Adipocyte (in vitro differentiated cells): ENCODE data around the gene ACADS.
A peak's percentile ranks its signal among the peaks of the same experiment; 100 is the strongest.

Experiments used
- DNase-seq: peaks from one replicate; pipeline ENCODE4 v3.0.0-alpha.2; 2015; ENCODE audit warnings: low read depth
- H3K27me3 ChIP-seq: replicated peaks from 2 replicates; pipeline ENCODE4 v1.7.0; 2013; ENCODE audit warnings: mild to moderate bottlenecking, low read length, moderate library complexity; ENCODE audit not compliant: control insufficient read depth, insufficient read depth
- H3K36me3 ChIP-seq: 2 replicates; pipeline ENCODE4 v1.7.0; 2013; ENCODE audit warnings: low read length, mild to moderate bottlenecking, moderate library complexity; ENCODE audit not compliant: control insufficient read depth, insufficient read depth, severe bottlenecking
- H3K4me1 ChIP-seq: 2 replicates; pipeline ENCODE4 v1.7.0; 2013; ENCODE audit warnings: mild to moderate bottlenecking, low read length, moderate library complexity; ENCODE audit not compliant: control insufficient read depth, insufficient read depth
- H3K4me3 ChIP-seq: 2 replicates; pipeline ENCODE4 v1.7.0; 2013; ENCODE audit warnings: mild to moderate bottlenecking, low read length, moderate library complexity
- H3K9ac ChIP-seq: 2 replicates; pipeline ENCODE4 v1.7.0; 2013; ENCODE audit warnings: mild to moderate bottlenecking, low read length, moderate library complexity
- H3K9me3 ChIP-seq: 2 replicates; pipeline ENCODE4 v1.7.0; 2013; ENCODE audit warnings: mild to moderate bottlenecking, low read length, moderate library complexity; ENCODE audit not compliant: control insufficient read depth

The ACADS gene

DNA sequence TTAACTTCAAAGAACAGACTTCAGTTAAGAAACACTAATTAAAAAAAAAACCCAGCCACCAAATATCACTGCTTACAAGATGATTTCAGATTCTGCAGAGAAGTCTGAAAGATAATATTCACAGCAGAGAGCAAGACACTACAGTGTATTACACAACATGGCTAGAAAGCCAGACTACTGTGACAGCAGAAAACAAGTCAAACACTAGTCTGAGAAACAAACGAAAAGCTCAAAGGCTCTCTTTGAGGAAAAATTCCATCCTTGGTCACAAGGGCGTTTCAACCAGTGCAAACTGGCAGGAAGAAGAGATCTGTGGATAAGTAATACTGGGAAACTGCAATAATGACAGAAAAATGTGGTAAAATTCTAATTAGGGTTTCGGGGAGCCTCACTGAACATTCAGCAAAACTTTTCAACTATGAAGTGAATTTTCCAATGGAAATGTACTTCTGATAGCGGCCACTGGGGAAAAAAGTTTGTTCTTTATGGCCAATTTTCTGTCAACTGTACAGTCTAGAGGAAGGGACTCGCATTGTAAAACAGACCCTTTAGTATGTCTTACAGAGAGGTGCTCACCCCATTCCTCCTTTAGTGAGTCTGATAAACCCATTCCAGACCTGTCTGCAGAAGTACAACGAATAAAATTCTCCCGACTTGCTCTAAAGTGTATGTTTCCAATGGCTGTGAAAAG is 50.4 kb downstream of the ACADS start:
- Histone ChIP-seq H3K36me3 (peaks cover 14% of the 10 kb centered on the region), H3K9ac (no peak overlapping the region), H3K9me3 (no peaks in the 10 kb centered on the region), H3K4me3 (no peak overlapping the region), H3K27me3 (no peaks in the 10 kb centered on the region), H3K4me1 (peaks cover 9% of the 10 kb centered on the region)
- DNase-seq, result peak; percentile 28

DNA sequence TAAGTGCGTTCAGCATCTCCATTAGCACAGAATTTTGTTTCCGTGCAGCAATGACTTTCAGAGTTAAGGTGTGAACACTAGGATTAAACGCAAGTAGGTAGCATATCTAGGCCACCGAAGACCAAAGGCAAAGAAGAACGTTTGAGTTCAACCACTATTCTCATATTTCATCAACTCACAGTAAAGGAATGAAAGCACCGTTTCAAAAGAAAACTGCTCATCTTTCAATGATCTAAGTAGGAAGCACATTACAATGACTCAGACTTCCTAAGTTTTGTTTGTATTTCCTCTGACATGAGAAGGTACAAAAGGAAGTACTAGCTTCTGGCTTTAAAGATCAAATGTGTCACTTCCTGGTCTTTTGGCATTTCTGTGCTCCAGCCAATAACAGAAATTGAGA is 57.6 kb downstream of the ACADS start:
- H3K9me3 ChIP-seq, result no peaks in the 10 kb centered on the region
- peak; percentile 54 for DNase-seq
- peaks cover 35% of the 10 kb centered on the region for H3K36me3 ChIP-seq

DNA sequence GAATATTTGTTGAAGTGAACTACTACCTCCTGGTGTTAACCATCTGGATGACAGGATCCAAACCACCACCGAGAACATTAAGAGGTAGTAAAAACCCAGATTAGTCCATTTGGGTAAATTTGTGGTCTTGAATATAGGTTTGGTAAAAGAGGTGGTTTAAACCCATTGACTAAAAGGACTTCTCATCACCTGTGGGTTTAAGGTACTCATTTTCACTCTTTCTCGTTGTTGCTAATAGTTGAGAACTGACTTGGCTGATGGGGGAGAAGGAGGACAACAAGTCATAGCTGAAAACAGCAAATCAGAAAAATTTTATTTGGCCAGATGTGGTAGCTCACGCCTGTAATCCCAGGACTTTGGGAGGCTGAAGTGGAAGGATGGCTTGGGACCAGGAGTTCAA is 59.2 kb downstream of the ACADS start:
- Histone ChIP-seq H3K9me3 (no peaks in the 10 kb centered on the region), H3K9ac (no peak overlapping the region), H3K27me3 (no peaks in the 10 kb centered on the region), H3K4me1 (no peaks in the 10 kb centered on the region), H3K36me3 (peaks cover 28% of the 10 kb centered on the region), H3K4me3 (no peak overlapping the region)
- no peak for DNase-seq

More for the DNA sequence above, 57.6 kb downstream of the ACADS start:
- H3K4me1 ChIP-seq, result no peaks in the 10 kb centered on the region
- no peak overlapping the region for H3K9ac ChIP-seq
- no peak overlapping the region for H3K4me3 ChIP-seq
- no peaks in the 10 kb centered on the region for H3K27me3 ChIP-seq

DNA sequence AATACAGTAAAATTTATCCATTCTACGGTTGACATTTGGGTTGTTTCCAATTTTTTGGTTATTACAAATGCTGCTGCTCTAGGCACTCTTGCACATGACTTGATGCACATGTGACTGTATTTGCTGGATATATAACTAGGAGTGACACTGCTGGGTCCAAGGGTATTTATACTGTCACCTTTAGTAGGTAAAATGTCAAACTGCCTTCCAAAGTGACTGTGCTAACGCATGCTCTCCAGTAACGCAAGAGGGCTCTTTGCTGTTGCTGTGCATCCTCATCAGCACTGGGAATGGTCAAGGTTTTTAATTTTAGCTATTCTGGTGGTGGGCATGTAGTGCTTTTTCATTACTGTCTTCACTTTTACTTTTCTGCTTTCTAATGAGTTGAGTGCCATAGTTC is 62.3 kb downstream of the ACADS start:
- Histone ChIP-seq H3K27me3 (no peaks in the 10 kb centered on the region), H3K9ac (no peak overlapping the region), H3K36me3 (peaks cover 13% of the 10 kb centered on the region), H3K4me1 (peaks cover 8% of the 10 kb centered on the region), H3K9me3 (no peaks in the 10 kb centered on the region), H3K4me3 (no peak overlapping the region)
- DNase-seq, result no peak
